Vagina (tissue), 2 donors: ENCODE measurements around the gene STAP2. TPM values are rescaled to one million over a fixed set of nuclear protein-coding genes. Genes with fewer than 3 reads are reported as not detected.
A peak's percentile ranks its signal among the peaks of the same experiment; 100 is the strongest.

ENCODE experiments used
- DNase-seq, 2 donors: peaks; one replicate each; pipeline ENCODE4 v3.0.0-alpha.2; 2017; ENCODE audit errors: extremely low spot score in 2 of 2
- H3K27ac ChIP-seq: fragments of 200-600 bp; sonication (generic); one replicate; pipeline ENCODE4 v1.5.1; 2019
- H3K27me3 ChIP-seq: fragments of 200-600 bp; sonication (generic); one replicate; pipeline ENCODE4 v1.5.1; 2019
- H3K36me3 ChIP-seq, 2 donors: fragments of 200-600 bp; sonication (generic); one replicate each; pipeline ENCODE4 v1.5.1; 2017 to 2019
- H3K4me1 ChIP-seq: fragments of 200-600 bp; sonication (generic); one replicate; pipeline ENCODE4 v1.5.1; 2019
- H3K4me3 ChIP-seq, 2 donors: fragments of 200-600 bp; sonication (generic); 1 replicate in 1 of 2; 2 replicates in 1 of 2; pipeline ENCODE4 v1.5.1; 2016 to 2019
- H3K9me3 ChIP-seq: fragments of 200-600 bp; sonication (generic); one replicate; pipeline ENCODE4 v1.5.1; 2019
- CTCF ChIP-seq, 3 experiments: fragments of 450-650 bp in 2 of 3; fragments of 200-600 bp in 1 of 3; sonication (generic) in 1 of 3; IDR thresholded peaks; one replicate each; pipeline ENCODE4 v1.5.1; 2017 to 2019; ENCODE audit warnings: antibody characterized with exemption in 3 of 3, mild to moderate bottlenecking in 2 of 3, moderate library complexity in 2 of 3
- POLR2A ChIP-seq, 2 donors: fragments of 450-650 bp; IDR thresholded peaks; one replicate each; pipeline ENCODE4 v1.6.1; 2017; ENCODE audit warnings: antibody characterized with exemption in 2 of 2, mild to moderate bottlenecking in 2 of 2, moderate library complexity in 2 of 2
- POLR2AphosphoS5 ChIP-seq, 2 donors: sonication (generic); formaldehyde crosslinking; IDR thresholded peaks; one replicate each; pipeline ENCODE4 v1.9.0; 2017; ENCODE audit warnings: antibody characterized with exemption in 2 of 2, mild to moderate bottlenecking in 2 of 2, low read depth in 1 of 2; ENCODE audit not compliant: insufficient read depth in 1 of 2
- intact Hi-C: fragments of 100-400 bp; cut with DNase I; formaldehyde crosslinking; loops from one replicate; pipeline ENCODE4 v1.15.1; 2023
- total RNA-seq: library from RNA; depleted of rRNA; stranded (reverse); fragments of >200 nt; gene quantifications from one replicate; pipeline ENCODE4 v1.2.3, GENCODE V29; 2016

The STAP2 gene
- 29.2 TPM for total RNA-seq

- peak within 1 kb of the TSS; percentile 78 for H3K27ac ChIP-seq
- no peaks in the 10 kb centered on the region for H3K36me3 ChIP-seq
- no peaks in the 10 kb centered on the region for H3K9me3 ChIP-seq
- peaks cover 11% of the 10 kb centered on the region for H3K4me1 ChIP-seq
- intact Hi-C loops, result no loop called here
- no peaks in the 10 kb centered on the region for H3K27me3 ChIP-seq
- DNase-seq, result no peak
- TF ChIP-seq CTCF (IDR thresholded peaks at IDR 0.05) (no peak), POLR2AphosphoS5 (IDR thresholded peaks at IDR 0.05; ENCODE audit: insufficient read depth in 1 of 2, low read depth in 1 of 2) (peak; percentile 9 to 51)
- H3K4me3 ChIP-seq, result peak within 1 kb of the TSS; percentile 49 to 57
These were observed at the start of gene STAP2 for GRCh38 chr19:4338441-4339355. Gene STAP2 (minus strand): TSS chr19:4338827. CDS start chr19:4338753, 74 bp downstream.

GRCh38 chr19:4386041-4386782, 47.6 kb upstream of the STAP2 start:
- intact Hi-C loops, result no loop called here
- no peak for TF ChIP-seq POLR2AphosphoS5 (IDR thresholded peaks at IDR 0.05; ENCODE audit: insufficient read depth in 1 of 2, low read depth in 1 of 2)
- TF ChIP-seq CTCF (IDR thresholded peaks at IDR 0.05), result no peak
- TF ChIP-seq POLR2A (IDR thresholded peaks at IDR 0.05), result no peak
- no peak overlapping the region for H3K27ac ChIP-seq

GRCh38 chr19:4385291-4386040, 46.8 kb upstream of the STAP2 start:
- Histone ChIP-seq H3K27me3 (no peaks in the 10 kb centered on the region), H3K4me1 (peaks cover 59% of the 10 kb centered on the region), H3K27ac (no peak overlapping the region), H3K4me3 (no peak overlapping the region), H3K36me3 (peaks cover 0 to 7% of the 10 kb centered on the region in 2 donors), H3K9me3 (no peaks in the 10 kb centered on the region)
- no peak for DNase-seq
- intact Hi-C loops, result no loop called here
- TF ChIP-seq POLR2A (IDR thresholded peaks at IDR 0.05), result no peak
- no peak for TF ChIP-seq POLR2AphosphoS5 (IDR thresholded peaks at IDR 0.05; ENCODE audit: insufficient read depth in 1 of 2, low read depth in 1 of 2)
- TF ChIP-seq CTCF (IDR thresholded peaks at IDR 0.05), result no peak

More at GRCh38 chr19:4386041-4386782, 47.6 kb upstream of the STAP2 start:
- Histone ChIP-seq H3K36me3 (peaks cover 0 to 7% of the 10 kb centered on the region in 2 donors), H3K4me1 (peaks cover 61% of the 10 kb centered on the region), H3K4me3 (no peak overlapping the region), H3K9me3 (no peaks in the 10 kb centered on the region), H3K27me3 (no peaks in the 10 kb centered on the region)
- DNase-seq, result no peak

GRCh38 chr19:4380254-4380727, 41.7 kb upstream of the STAP2 start:
- peaks cover 0 to 7% of the 10 kb centered on the region in 2 donors for H3K36me3 ChIP-seq
- no peak overlapping the region for H3K4me3 ChIP-seq
- TF ChIP-seq CTCF (IDR thresholded peaks at IDR 0.05) (no peak), POLR2AphosphoS5 (IDR thresholded peaks at IDR 0.05; ENCODE audit: insufficient read depth in 1 of 2, low read depth in 1 of 2) (peak in 1 of 2 donors; percentile 32), POLR2A (IDR thresholded peaks at IDR 0.05) (no peak)
- peaks cover 66% of the 10 kb centered on the region for H3K4me1 ChIP-seq
- H3K27me3 ChIP-seq, result no peaks in the 10 kb centered on the region
- no peak for DNase-seq
- intact Hi-C loops, result no loop called here
- no peaks in the 10 kb centered on the region for H3K9me3 ChIP-seq
- H3K27ac ChIP-seq, result peak overlapping the region; percentile 68
